ENCODE results near the gene ZNF512B. TPM values are rescaled to one million over a fixed set of nuclear protein-coding genes. Genes with fewer than 3 reads are reported as not detected.

The ZNF512B gene
- total and polyA plus RNA-seq, 7 donors: 3.3 to 14.4 (median 10.0) TPM

DNA sequence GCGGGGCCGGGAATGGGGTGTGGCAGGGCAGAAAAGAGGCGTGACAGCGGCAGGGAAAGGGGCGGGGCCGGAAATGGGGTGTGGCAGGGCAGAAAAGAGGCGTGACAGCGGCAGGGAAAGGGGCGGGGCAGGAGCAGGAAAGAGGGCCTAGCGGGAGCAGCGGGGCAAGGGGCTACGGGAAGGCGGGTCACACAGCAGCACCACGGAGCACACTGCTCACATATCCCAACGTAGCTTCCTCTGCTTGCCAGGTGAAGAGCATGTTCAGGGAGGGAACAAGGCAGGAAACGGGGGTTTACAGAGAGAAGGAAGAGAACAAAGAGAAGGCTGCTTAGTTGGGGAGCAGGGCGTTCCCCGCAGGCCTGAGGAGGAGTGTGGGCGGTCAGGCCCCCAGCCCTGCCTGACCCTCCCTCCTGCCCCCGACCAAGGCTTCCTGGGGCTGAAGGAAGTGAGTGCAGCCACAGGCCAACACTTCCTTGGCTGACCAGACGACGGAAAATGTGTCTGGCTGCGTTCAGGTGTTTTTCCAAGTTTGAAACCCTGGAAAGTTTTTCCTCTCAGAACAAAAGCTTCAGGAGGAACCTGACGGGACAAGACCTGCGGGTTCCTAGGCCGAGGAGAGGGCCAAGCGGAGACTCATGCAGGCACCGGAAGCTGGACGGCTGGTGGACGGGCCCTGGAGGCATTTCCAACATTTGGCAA is 27.3 kb downstream of the ZNF512B start:
- DNase-seq (peak; percentile 35 to 71), ATAC-seq (no peak)
- peaks cover 5 to 75% of the 10 kb centered on the region in 2 donors for H3K36me3 ChIP-seq (ENCODE audit: insufficient read depth in 1 of 2, low read depth in 1 of 2)
- TF ChIP-seq, protein P1, sequence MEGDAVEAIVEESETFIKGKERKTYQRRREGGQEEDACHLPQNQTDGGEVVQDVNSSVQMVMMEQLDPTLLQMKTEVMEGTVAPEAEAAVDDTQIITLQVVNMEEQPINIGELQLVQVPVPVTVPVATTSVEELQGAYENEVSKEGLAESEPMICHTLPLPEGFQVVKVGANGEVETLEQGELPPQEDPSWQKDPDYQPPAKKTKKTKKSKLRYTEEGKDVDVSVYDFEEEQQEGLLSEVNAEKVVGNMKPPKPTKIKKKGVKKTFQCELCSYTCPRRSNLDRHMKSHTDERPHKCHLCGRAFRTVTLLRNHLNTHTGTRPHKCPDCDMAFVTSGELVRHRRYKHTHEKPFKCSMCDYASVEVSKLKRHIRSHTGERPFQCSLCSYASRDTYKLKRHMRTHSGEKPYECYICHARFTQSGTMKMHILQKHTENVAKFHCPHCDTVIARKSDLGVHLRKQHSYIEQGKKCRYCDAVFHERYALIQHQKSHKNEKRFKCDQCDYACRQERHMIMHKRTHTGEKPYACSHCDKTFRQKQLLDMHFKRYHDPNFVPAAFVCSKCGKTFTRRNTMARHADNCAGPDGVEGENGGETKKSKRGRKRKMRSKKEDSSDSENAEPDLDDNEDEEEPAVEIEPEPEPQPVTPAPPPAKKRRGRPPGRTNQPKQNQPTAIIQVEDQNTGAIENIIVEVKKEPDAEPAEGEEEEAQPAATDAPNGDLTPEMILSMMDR (IDR thresholded peaks at IDR 0.05): no peak
- intact Hi-C loops (cut with DNase I): no loop called here
- no peaks in the 10 kb centered on the region for H3K27me3 ChIP-seq (ENCODE audit: insufficient read depth in 3 of 3, low read length in 2 of 3)
- H3K4me1 ChIP-seq: peaks cover 28% of the 10 kb centered on the region
- H3K4me3 ChIP-seq: no peak overlapping the region
- peak overlapping the region; percentile 69 for H3K27ac ChIP-seq
- H3K9me3 ChIP-seq: no peaks in the 10 kb centered on the region
- 56 to 69% (median 69%) methylated on average over 28 to 30 of the region's 30 CpGs for WGBS, 3 donors

DNA sequence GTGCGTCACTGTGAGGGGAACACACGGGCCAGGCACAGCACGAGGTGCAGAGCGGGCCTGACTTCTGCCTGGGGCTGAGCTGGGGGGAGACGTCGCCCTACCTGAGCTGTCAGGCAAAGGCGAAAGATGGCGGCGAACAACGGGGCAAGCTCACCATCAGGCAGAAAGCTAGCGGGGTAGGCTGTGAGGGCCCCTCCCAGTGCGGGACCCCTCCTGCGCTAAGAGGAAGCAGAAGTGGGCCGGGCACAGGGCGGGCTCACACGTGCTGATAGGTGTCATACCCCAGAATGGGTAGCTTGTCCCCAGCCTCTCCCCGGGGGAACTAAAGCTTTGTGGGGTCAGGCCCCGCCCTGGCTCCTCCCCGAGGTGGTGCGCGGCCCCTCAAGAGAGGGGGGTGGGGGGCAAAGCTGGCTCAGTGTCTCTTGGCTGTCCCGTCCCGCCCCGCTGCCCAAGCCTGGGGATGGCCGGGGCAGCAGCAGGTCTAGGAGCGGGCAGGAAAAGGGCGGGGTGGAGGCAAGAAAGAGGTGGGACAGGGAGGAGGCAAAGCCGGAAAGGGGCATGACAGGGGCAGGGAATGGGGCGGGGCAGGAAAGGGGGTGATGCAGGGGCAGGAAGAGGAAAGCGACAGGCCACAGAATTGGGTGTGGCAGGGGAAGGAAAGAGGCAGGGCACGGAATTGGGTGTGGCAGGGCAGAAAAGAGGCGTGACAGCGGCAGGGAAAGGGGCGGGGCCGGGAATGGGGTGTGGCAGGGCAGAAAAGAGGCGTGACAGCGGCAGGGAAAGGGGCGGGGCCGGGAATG is 28.2 kb downstream of the ZNF512B start:
- TF ChIP-seq, protein P1 (IDR thresholded peaks at IDR 0.05): no peak
- H3K27me3 ChIP-seq (ENCODE audit: insufficient read depth in 3 of 3, low read length in 2 of 3): no peaks in the 10 kb centered on the region
- DNase-seq (peak; percentile 70 to 80), ATAC-seq (peak in 1 of 4 donors; percentile 8)
- peaks cover 19% of the 10 kb centered on the region for H3K4me1 ChIP-seq
- 69 to 78% (median 76%) methylated on average over 27 to 35 of the region's 39 CpGs for whole genome bisulfite sequencing, 3 donors
- H3K36me3 ChIP-seq (ENCODE audit: insufficient read depth in 1 of 2, low read depth in 1 of 2): peaks cover 5 to 75% of the 10 kb centered on the region in 2 donors
- H3K27ac ChIP-seq: peak overlapping the region; percentile 23
- H3K9me3 ChIP-seq: no peaks in the 10 kb centered on the region
- H3K4me3 ChIP-seq: no peak overlapping the region
- intact Hi-C loops (cut with DNase I): no loop called here

DNA sequence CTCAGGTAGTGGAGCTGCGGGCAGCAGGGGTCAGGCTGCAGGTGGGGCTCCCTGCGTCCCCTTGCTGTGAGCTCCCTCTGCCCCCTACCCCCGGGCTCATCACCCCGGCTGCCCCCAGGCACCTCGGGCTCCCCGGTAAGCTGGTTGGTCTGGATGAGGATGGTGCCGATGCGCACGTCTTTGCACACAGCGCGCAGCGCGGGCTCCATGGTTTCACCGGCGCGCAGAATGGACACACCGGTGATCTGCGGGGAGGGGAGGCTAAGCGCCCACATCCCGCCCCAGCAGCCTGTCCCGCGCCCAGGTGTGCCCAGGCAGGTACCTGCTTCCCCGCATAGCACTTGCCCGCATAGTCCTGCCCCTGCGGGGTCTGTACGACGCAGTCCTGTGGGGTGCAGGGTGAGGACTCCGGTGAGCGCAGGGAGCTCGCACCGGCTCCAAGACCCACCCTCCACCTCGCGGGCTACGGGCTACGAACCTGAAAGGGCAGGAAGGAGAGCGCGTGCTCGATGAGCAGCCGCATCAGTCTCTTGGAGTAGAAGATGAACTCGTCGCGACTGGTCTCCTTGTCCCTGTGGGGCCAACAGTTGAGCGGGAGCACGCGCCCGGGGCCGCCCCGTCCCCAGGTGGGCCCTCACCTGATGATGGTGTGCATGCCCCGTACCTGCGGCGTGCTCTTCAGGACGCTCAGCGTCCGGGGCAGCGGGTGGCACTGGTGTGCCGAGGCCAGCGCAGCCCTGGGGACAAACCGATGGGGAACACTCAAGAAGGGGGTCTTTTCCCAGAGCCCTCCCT is 29.1 kb downstream of the ZNF512B start:
- 89 to 92% (median 90%) methylated on average over 58 of the region's 58 CpGs for WGBS, 3 donors
- Histone ChIP-seq H3K9me3 (no peaks in the 10 kb centered on the region), H3K36me3 (ENCODE audit: insufficient read depth in 1 of 2, low read depth in 1 of 2) (peaks cover 5 to 75% of the 10 kb centered on the region in 2 donors), H3K27me3 (ENCODE audit: insufficient read depth in 3 of 3, low read length in 2 of 3) (no peaks in the 10 kb centered on the region), H3K4me3 (no peak overlapping the region), H3K27ac (no peak overlapping the region), H3K4me1 (peaks cover 12% of the 10 kb centered on the region)
- intact Hi-C loops (cut with DNase I): no loop called here
- TF ChIP-seq, protein P1 (IDR thresholded peaks at IDR 0.05): no peak
- peak; percentile 21 to 51 for DNase-seq
- no peak for ATAC-seq

DNA sequence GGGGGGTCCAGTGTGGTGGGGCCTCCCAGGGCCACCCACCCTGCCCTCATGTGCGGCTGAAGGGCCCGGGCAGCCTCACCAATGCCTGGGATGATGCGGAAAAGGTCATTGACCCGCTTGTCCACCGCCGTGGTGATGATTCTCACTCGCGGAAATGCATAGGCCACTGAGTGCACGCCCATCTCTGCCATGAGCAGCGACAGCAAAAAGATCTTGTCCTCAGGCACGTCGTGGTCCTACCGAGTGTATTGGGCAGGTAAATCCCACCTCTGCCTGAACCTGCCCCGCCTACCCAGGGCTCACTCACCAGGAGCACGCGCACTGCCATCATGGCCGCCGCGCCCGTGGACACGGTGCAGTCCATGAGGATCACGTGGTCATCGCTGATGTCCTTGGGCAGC is 29.7 kb downstream of the ZNF512B start:
- WGBS, 3 donors: 85 to 92% (median 87%) methylated on average over 22 to 23 of the region's 23 CpGs
- H3K4me3 ChIP-seq: no peak overlapping the region
- peaks cover 6% of the 10 kb centered on the region for H3K4me1 ChIP-seq
- H3K27me3 ChIP-seq (ENCODE audit: insufficient read depth in 3 of 3, low read length in 2 of 3): no peaks in the 10 kb centered on the region
- intact Hi-C loops (cut with DNase I): no loop called here
- TF ChIP-seq, protein P1 (IDR thresholded peaks at IDR 0.05): no peak
- no peaks in the 10 kb centered on the region for H3K9me3 ChIP-seq
- ATAC-seq: no peak
- H3K27ac ChIP-seq: no peak overlapping the region
- peaks cover 5 to 75% of the 10 kb centered on the region in 2 donors for H3K36me3 ChIP-seq (ENCODE audit: insufficient read depth in 1 of 2, low read depth in 1 of 2)
- DNase-seq: peak in 1 of 2 donors; percentile 48
